Pulmonary artery endothelial cell (primary cell): Measurements from ENCODE around the gene RAP1GAP2. TPM values are rescaled to one million over a fixed set of nuclear protein-coding genes. Genes with fewer than 3 reads are reported as not detected.
"Not testable (repeated sequence)": the region's sequence is repeated elsewhere in the genome, so short reads cannot be mapped to it uniquely, and the experiment has no call there.

ENCODE experiments used
- DNase-seq: peaks from one replicate; pipeline ENCODE4 v3.0.0-alpha.2; 2011; ENCODE audit warnings: low read depth, low spot score
- total RNA-seq: library from RNA; depleted of rRNA; stranded (reverse); fragments of >200 nt; gene quantifications from 2 replicates; pipeline ENCODE4 v1.2.3, GENCODE V29; 2014

The RAP1GAP2 gene
- total RNA-seq, 1 donor from 2014 or later = 6.1 TPM

- no peak for DNase-seq
Measured at GRCh38 chr17:3039736-3040135, 243.5 kb downstream of the RAP1GAP2 start.

- no peak for DNase-seq
Measured at GRCh38 chr17:3040882-3041281, 244.6 kb downstream of the RAP1GAP2 start.

- DNase-seq = no peak
Measured at GRCh38 chr17:3043737-3044365, 247.6 kb downstream of the RAP1GAP2 start.

- no peak for DNase-seq
Measured at GRCh38 chr17:3046753-3047152, 250.5 kb downstream of the RAP1GAP2 start.

- DNase-seq = peak; percentile 92
Measured at GRCh38 chr17:3048727-3049471, 252.7 kb downstream of the RAP1GAP2 start.

- no peak for DNase-seq
Measured at GRCh38 chr17:3049705-3050295, 253.6 kb downstream of the RAP1GAP2 start.

GRCh38 chr17:3054868-3055267 lies 258.6 kb downstream of the RAP1GAP2 start:
- DNase-seq = not testable (repeated sequence)

GRCh38 chr17:3062824-3063377 lies 266.7 kb downstream of the RAP1GAP2 start:
- not testable (repeated sequence) for DNase-seq

GRCh38 chr17:3063507-3063906 lies 267.3 kb downstream of the RAP1GAP2 start, which contains the start of gene OR1D5:
TSS of gene OR1D5 (minus strand) at chr17:3063607. CDS start at chr17:3063607, 0 bp downstream.
- DNase-seq = not testable (repeated sequence)

- DNase-seq = not testable (repeated sequence)
Measured at GRCh38 chr17:3065192-3065591, 269.0 kb downstream of the RAP1GAP2 start.

- DNase-seq = not testable (repeated sequence)
Measured at GRCh38 chr17:3073850-3074249, 277.6 kb downstream of the RAP1GAP2 start.

Other genes starting within 250 kb of the RAP1GAP2 start
- 78.7 and 116 TPM in 2 replicates for gene PAFAH1B1, start 202.8 kb upstream of the RAP1GAP2 start, total RNA-seq
- gene CLUH, start 84.7 kb upstream of the RAP1GAP2 start, total RNA-seq = 69.9 and 71.6 TPM in 2 replicates
- not detected in 2 replicates for gene CCDC92B, start 46.8 kb upstream of the RAP1GAP2 start, total RNA-seq